Measurements from ENCODE around the gene TDRD12. TPM values are rescaled to one million over a fixed set of nuclear protein-coding genes. Genes with fewer than 3 reads are reported as not detected.

Gene TDRD12, protein sequence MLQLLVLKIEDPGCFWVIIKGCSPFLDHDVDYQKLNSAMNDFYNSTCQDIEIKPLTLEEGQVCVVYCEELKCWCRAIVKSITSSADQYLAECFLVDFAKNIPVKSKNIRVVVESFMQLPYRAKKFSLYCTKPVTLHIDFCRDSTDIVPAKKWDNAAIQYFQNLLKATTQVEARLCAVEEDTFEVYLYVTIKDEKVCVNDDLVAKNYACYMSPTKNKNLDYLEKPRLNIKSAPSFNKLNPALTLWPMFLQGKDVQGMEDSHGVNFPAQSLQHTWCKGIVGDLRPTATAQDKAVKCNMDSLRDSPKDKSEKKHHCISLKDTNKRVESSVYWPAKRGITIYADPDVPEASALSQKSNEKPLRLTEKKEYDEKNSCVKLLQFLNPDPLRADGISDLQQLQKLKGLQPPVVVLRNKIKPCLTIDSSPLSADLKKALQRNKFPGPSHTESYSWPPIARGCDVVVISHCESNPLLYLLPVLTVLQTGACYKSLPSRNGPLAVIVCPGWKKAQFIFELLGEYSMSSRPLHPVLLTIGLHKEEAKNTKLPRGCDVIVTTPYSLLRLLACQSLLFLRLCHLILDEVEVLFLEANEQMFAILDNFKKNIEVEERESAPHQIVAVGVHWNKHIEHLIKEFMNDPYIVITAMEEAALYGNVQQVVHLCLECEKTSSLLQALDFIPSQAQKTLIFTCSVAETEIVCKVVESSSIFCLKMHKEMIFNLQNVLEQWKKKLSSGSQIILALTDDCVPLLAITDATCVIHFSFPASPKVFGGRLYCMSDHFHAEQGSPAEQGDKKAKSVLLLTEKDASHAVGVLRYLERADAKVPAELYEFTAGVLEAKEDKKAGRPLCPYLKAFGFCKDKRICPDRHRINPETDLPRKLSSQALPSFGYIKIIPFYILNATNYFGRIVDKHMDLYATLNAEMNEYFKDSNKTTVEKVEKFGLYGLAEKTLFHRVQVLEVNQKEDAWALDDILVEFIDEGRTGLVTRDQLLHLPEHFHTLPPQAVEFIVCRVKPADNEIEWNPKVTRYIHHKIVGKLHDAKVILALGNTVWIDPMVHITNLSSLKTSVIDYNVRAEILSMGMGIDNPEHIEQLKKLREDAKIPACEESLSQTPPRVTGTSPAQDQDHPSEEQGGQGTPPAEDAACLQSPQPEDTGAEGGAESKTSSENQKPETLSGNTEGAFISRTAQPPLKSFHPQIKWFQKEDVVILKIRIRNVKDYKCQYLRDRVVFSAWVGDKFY (N-terminal part only)
- total RNA-seq = under 0.01 and 0.36 TPM in 2 replicates

DNA sequence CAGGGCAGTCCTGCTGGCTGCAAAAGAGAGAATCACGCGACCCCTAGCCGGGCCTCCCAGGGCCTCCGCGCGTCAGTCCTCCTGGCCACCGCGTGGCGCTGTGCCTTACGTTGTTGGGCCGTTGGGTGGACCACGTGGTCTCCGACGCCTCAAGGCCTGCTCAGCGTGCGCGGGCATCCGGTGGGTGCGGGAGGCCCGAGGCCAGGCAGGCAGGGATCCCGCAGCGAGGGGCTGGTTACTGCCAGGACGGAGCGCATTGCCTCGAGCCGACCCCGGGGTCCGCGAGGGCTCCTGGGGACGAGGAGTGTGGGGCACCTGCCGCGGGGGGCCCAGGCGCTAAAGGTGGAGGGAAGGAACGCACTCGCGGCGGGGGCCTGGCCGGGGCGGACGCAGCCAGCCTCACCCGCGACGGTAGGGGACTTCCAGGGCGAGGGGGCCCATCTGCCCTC, at the start of gene TDRD12:
TDRD12 (plus strand) TSS at position 157 of the 449 bp plus-strand sequence. CDS start 306 bp downstream, outside the sequence.
- H3K27ac ChIP-seq (ENCODE audit: low read depth, low read length) = no peak within 1 kb of the TSS
- no peaks in the 10 kb centered on the region for H3K79me2 ChIP-seq (ENCODE audit: insufficient read depth, low read length)
- no peak within 1 kb of the TSS for H3K4me2 ChIP-seq (ENCODE audit: insufficient read depth, low read length)
- no peaks in the 10 kb centered on the region for H3K9me3 ChIP-seq (ENCODE audit: low read depth, low read length)
- H3K36me3 ChIP-seq (ENCODE audit: insufficient read depth, low read length) = peaks cover 3% of the 10 kb centered on the region
- H2AFZ ChIP-seq (ENCODE audit: low read length) = no peak within 1 kb of the TSS
- no peaks in the 10 kb centered on the region for H3K4me1 ChIP-seq (ENCODE audit: insufficient read depth, low read length)
- TF ChIP-seq, protein P1, sequence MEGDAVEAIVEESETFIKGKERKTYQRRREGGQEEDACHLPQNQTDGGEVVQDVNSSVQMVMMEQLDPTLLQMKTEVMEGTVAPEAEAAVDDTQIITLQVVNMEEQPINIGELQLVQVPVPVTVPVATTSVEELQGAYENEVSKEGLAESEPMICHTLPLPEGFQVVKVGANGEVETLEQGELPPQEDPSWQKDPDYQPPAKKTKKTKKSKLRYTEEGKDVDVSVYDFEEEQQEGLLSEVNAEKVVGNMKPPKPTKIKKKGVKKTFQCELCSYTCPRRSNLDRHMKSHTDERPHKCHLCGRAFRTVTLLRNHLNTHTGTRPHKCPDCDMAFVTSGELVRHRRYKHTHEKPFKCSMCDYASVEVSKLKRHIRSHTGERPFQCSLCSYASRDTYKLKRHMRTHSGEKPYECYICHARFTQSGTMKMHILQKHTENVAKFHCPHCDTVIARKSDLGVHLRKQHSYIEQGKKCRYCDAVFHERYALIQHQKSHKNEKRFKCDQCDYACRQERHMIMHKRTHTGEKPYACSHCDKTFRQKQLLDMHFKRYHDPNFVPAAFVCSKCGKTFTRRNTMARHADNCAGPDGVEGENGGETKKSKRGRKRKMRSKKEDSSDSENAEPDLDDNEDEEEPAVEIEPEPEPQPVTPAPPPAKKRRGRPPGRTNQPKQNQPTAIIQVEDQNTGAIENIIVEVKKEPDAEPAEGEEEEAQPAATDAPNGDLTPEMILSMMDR (IDR thresholded peaks at IDR 0.05; ENCODE audit: extremely low read depth, low read depth, low read length) = no peak
- peak; percentile 41 for DNase-seq (ENCODE audit: insufficient read length, low spot score, missing footprints)
- H4K20me1 ChIP-seq (ENCODE audit: insufficient read depth, low read length) = no peaks in the 10 kb centered on the region
- H3K4me3 ChIP-seq (ENCODE audit: insufficient read depth, low read length) = no peak within 1 kb of the TSS
- H3K27me3 ChIP-seq (ENCODE audit: insufficient read depth, low read length) = no peaks in the 10 kb centered on the region

DNA sequence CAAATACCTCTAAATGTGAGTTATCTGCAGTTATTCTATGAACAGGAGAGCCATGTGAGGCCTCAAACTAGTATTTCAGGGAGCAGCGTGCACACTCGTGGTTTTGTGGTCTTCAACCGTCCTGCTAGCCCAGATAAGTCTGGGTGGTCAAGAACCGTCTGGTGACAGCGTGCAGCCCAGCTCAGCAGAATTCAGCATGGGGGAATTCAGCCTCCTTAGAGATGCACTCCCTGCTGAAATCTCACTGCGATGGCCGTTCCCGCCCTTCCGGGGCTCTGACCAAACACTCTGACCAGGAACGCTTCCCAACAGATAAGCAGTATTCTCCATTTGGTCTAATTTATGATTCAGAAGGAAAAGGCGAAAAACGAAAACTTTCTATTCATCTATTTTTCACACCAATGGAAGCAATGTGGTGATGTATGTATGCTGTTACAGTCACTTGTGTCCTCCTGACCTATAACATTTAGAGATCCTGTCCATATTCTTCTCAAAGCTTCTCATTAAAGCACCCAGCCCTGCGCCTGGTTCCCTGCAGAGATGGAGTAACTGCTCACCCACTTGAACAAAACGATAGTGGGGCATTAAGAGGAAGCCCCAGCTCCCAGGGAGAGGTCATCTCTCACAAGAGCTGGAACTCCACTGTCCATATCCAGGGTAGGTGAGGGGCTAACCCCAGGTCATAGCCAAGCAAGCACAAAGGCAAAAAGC, 47.5 kb upstream of the TDRD12 start:
- TF ChIP-seq, protein P1 (IDR thresholded peaks at IDR 0.05; ENCODE audit: extremely low read depth, low read depth, low read length) = no peak
- H3K4me1 ChIP-seq (ENCODE audit: insufficient read depth, low read length) = peaks cover 10% of the 10 kb centered on the region
- no peak overlapping the region for H3K27ac ChIP-seq (ENCODE audit: low read depth, low read length)
- no peak for DNase-seq (ENCODE audit: insufficient read length, low spot score, missing footprints)
- H3K4me3 ChIP-seq (ENCODE audit: insufficient read depth, low read length) = no peak overlapping the region
- no peak overlapping the region for H3K4me2 ChIP-seq (ENCODE audit: insufficient read depth, low read length)
- H2AFZ ChIP-seq (ENCODE audit: low read length) = no peak overlapping the region
- no peaks in the 10 kb centered on the region for H3K9me3 ChIP-seq (ENCODE audit: low read depth, low read length)
- H3K36me3 ChIP-seq (ENCODE audit: insufficient read depth, low read length) = no peaks in the 10 kb centered on the region
- H4K20me1 ChIP-seq (ENCODE audit: insufficient read depth, low read length) = peaks cover 39% of the 10 kb centered on the region
- H3K79me2 ChIP-seq (ENCODE audit: insufficient read depth, low read length) = peaks cover 72% of the 10 kb centered on the region
- peaks cover 13% of the 10 kb centered on the region for H3K27me3 ChIP-seq (ENCODE audit: insufficient read depth, low read length)

DNA sequence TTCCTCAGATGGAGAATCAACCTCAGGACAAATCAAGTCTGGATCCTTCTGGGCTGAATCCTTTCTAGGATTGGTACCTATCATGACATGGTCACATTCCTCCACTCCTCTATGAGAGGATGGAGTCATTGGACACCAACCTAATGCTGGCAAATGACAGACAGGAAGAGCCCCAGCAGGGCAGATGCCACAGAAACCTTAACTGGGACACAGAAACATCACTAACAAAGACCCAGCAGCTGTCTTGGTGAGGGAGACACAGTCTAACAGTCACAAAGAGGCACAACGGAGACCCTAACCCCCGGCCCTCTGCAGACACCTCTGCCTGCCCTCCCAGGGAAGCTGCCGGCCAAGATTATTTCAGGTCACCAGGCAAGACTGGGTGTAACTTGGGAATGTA, 46.7 kb upstream of the TDRD12 start:
- Histone ChIP-seq H4K20me1 (ENCODE audit: insufficient read depth, low read length) (peaks cover 38% of the 10 kb centered on the region), H3K4me3 (ENCODE audit: insufficient read depth, low read length) (no peak overlapping the region)

More for the DNA sequence above, 46.7 kb upstream of the TDRD12 start:
- Histone ChIP-seq H3K9me3 (ENCODE audit: low read depth, low read length) (no peaks in the 10 kb centered on the region), H2AFZ (ENCODE audit: low read length) (no peak overlapping the region), H3K4me2 (ENCODE audit: insufficient read depth, low read length) (no peak overlapping the region), H3K36me3 (ENCODE audit: insufficient read depth, low read length) (no peaks in the 10 kb centered on the region), H3K4me1 (ENCODE audit: insufficient read depth, low read length) (peaks cover 10% of the 10 kb centered on the region), H3K27ac (ENCODE audit: low read depth, low read length) (no peak overlapping the region), H3K79me2 (ENCODE audit: insufficient read depth, low read length) (peaks cover 68% of the 10 kb centered on the region), H3K27me3 (ENCODE audit: insufficient read depth, low read length) (peaks cover 21% of the 10 kb centered on the region)
- TF ChIP-seq, protein P1 (IDR thresholded peaks at IDR 0.05; ENCODE audit: extremely low read depth, low read depth, low read length) = no peak
- no peak for DNase-seq (ENCODE audit: insufficient read length, low spot score, missing footprints)

Data from osteoblast (primary cell).